Neuronal stem cell (in vitro differentiated cells): Measurements from ENCODE around the gene ZNF579.
A peak's percentile ranks its signal among the peaks of the same experiment; 100 is the strongest.

Source experiments
- DNase-seq: peaks from one replicate; pipeline ENCODE4 v3.0.0-alpha.2; 2013; ENCODE audit warnings: low spot score
- H2AFZ ChIP-seq: one replicate; pipeline ENCODE4 v1.6.1; 2013; ENCODE audit warnings: mild to moderate bottlenecking, low read length, inconsistent platforms
- H2AK5ac ChIP-seq: 2 replicates; pipeline ENCODE4 v1.6.1; 2013; ENCODE audit warnings: low read depth, mild to moderate bottlenecking, inconsistent platforms, low read length, moderate library complexity, mixed read lengths
- H2BK120ac ChIP-seq: 2 replicates; pipeline ENCODE4 v1.6.1; 2013; ENCODE audit warnings: low read depth, mild to moderate bottlenecking, inconsistent platforms, low read length, moderate library complexity, mixed read lengths
- H2BK12ac ChIP-seq: one replicate; pipeline ENCODE4 v1.6.1; 2013; ENCODE audit warnings: low read length, inconsistent platforms
- H2BK15ac ChIP-seq: 2 replicates; pipeline ENCODE4 v1.6.1; 2013; ENCODE audit warnings: mild to moderate bottlenecking, low read length, inconsistent platforms, mixed read lengths
- H2BK5ac ChIP-seq: one replicate; pipeline ENCODE4 v1.6.1; 2013; ENCODE audit warnings: inconsistent platforms, mild to moderate bottlenecking, low read length, moderate library complexity
- H3K14ac ChIP-seq: one replicate; pipeline ENCODE4 v1.6.1; 2013; ENCODE audit warnings: low read length, inconsistent platforms
- H3K18ac ChIP-seq: 2 replicates; pipeline ENCODE4 v1.6.1; 2013; ENCODE audit warnings: low read length, inconsistent platforms
- H3K23ac ChIP-seq: 2 replicates; pipeline ENCODE4 v1.6.1; 2013; ENCODE audit warnings: low read depth, mild to moderate bottlenecking, mixed read lengths, low read length, inconsistent platforms; ENCODE audit not compliant: poor library complexity
- H3K27ac ChIP-seq: replicated peaks from 3 replicates; pipeline ENCODE4 v1.5.1; 2013; ENCODE audit warnings: low read length, inconsistent platforms
- H3K27me3 ChIP-seq, 3 experiments: 2 replicates each; pipeline ENCODE4 v1.6.1; 2013; ENCODE audit warnings: low read length in 3 of 3, mild to moderate bottlenecking in 2 of 3, inconsistent platforms in 1 of 3, low read depth in 1 of 3, mixed read lengths in 1 of 3, moderate library complexity in 1 of 3; ENCODE audit not compliant: control insufficient read depth in 3 of 3, insufficient read depth in 3 of 3
- H3K36me3 ChIP-seq, 2 donors: replicated peaks in 1 of 2; 2 replicates each; pipeline ENCODE4 v1.6.1; 2013; ENCODE audit warnings: low read length in 2 of 2; ENCODE audit not compliant: control insufficient read depth in 2 of 2, insufficient read depth in 2 of 2
- H3K4ac ChIP-seq: 2 replicates; pipeline ENCODE4 v1.6.1; 2013; ENCODE audit warnings: inconsistent platforms, mild to moderate bottlenecking, low read length, moderate library complexity
- H3K4me1 ChIP-seq, 2 donors: 1 replicate in 1 of 2; 2 replicates in 1 of 2; pipeline ENCODE4 v1.6.1; 2013; ENCODE audit warnings: low read length in 2 of 2, low read depth in 1 of 2; ENCODE audit not compliant: control insufficient read depth in 2 of 2, insufficient read depth in 1 of 2
- H3K4me2 ChIP-seq: one replicate; pipeline ENCODE4 v1.6.1; 2013; ENCODE audit warnings: mild to moderate bottlenecking, low read length, inconsistent platforms; ENCODE audit not compliant: insufficient read depth, poor library complexity, severe bottlenecking
- H3K4me3 ChIP-seq, 2 donors: 2 replicates each; pipeline ENCODE4 v1.5.1; 2013; ENCODE audit warnings: low read length in 2 of 2, mild to moderate bottlenecking in 2 of 2, inconsistent platforms in 1 of 2, moderate library complexity in 1 of 2
- H3K79me1 ChIP-seq: one replicate; pipeline ENCODE4 v1.6.1; 2013; ENCODE audit warnings: low read depth, mild to moderate bottlenecking, inconsistent platforms, low read length, moderate library complexity
- H3K9ac ChIP-seq: one replicate; pipeline ENCODE4 v1.6.1; 2013; ENCODE audit warnings: mild to moderate bottlenecking, low read depth, low read length, inconsistent platforms; ENCODE audit not compliant: poor library complexity
- H3K9me3 ChIP-seq, 2 donors: replicated peaks in 1 of 2; 2 replicates each; pipeline versions ENCODE3 to v1.6.1; 2013; ENCODE audit warnings: low read length in 2 of 2, mild to moderate bottlenecking in 2 of 2, inconsistent platforms in 1 of 2, low read depth in 1 of 2, mixed read lengths in 1 of 2, moderate library complexity in 1 of 2; ENCODE audit not compliant: control insufficient read depth in 2 of 2, insufficient read depth in 1 of 2
- H4K8ac ChIP-seq: one replicate; pipeline ENCODE4 v1.6.1; 2013; ENCODE audit warnings: low read depth, mild to moderate bottlenecking, inconsistent platforms, low read length, moderate library complexity
- H4K91ac ChIP-seq: one replicate; pipeline ENCODE4 v1.6.1; 2013; ENCODE audit warnings: low read length, low read depth, mild to moderate bottlenecking, inconsistent platforms; ENCODE audit not compliant: poor library complexity
- WGBS, 2 donors: extraction: QIAGEN DNeasy Blood & Tissue Kit; methylation state at CpG; one replicate each; pipeline ENCODE4 v1.1.7; 2013; ENCODE audit warnings: missing lambda C conversion rate in 2 of 2, mixed read lengths in 1 of 2; ENCODE audit not compliant: insufficient read length in 2 of 2, insufficient replicate concordance in 1 of 2; ENCODE audit errors: extremely low coverage in 2 of 2; 5-methylcytosine and 5-hydroxymethylcytosine counted together

ZNF579 gene

DNA sequence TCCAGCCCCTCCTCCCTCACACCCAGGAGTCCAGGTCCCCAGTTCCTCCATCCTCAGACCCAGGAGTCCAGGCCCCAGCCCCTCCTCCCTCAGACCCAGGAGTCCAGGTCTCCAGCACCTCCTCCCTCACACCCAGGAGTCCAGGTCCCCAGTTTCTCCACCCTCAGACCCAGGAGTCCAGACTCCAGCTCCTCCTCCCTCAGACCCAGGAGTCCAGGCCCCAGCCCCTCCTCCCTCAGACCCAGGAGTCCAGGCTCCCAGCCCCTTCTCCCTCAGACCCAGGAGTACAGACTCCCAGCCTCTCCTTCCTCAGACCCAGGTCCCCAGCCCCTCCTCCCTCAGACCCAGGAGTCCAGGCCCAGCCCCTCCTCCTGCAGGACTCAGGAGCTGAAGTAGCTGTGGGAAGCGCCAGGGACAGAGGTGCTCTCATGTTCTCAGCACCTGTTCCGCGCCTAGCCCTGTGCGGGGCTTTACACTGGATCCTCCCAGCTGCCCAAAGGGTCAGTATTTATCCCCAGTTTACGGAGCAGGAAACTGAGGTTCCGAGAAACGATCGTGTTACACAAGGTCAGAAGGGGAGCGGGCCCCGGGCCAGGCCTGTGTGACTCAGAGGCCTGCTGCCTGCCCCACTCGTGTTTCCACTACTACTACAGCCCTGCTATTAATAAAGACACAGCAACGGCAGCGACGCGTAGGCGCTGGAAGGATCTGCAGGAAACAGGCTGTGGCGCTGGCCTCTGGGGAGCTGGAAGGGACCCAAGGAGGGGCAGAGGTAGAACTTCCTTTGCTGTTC is 33.6 kb downstream of the ZNF579 start:
- peak overlapping the region; percentile 95 for H2BK15ac ChIP-seq
- no peak overlapping the region for H4K91ac ChIP-seq
- H2BK120ac ChIP-seq: no peak overlapping the region
- H3K23ac ChIP-seq: no peak overlapping the region
- H2AK5ac ChIP-seq: peak overlapping the region; percentile 88
- H3K14ac ChIP-seq: no peak overlapping the region
- H3K9ac ChIP-seq: peak overlapping the region; percentile 36
- H3K36me3 ChIP-seq: no peaks in the 10 kb centered on the region
- no peak overlapping the region for H3K4me2 ChIP-seq
- no peak overlapping the region for H3K4me3 ChIP-seq
- DNase-seq: no peak
- peaks cover 2% of the 10 kb centered on the region for H3K79me1 ChIP-seq
- no peaks in the 10 kb centered on the region for H3K27me3 ChIP-seq
- no peaks in the 10 kb centered on the region for H3K9me3 ChIP-seq
- H3K4ac ChIP-seq: no peak overlapping the region
- no peak overlapping the region for H2BK12ac ChIP-seq
- H3K4me1 ChIP-seq: peaks cover 23 to 31% of the 10 kb centered on the region in 2 donors
- H2AFZ ChIP-seq: peak overlapping the region; percentile 87
- peak overlapping the region; percentile 78 for H3K27ac ChIP-seq
- WGBS, 2 donors: no CpG with 5 or more reads among the region's 17 CpGs
- H2BK5ac ChIP-seq: peak overlapping the region; percentile 98
- peak overlapping the region; percentile 95 for H3K18ac ChIP-seq
- H4K8ac ChIP-seq: no peak overlapping the region

DNA sequence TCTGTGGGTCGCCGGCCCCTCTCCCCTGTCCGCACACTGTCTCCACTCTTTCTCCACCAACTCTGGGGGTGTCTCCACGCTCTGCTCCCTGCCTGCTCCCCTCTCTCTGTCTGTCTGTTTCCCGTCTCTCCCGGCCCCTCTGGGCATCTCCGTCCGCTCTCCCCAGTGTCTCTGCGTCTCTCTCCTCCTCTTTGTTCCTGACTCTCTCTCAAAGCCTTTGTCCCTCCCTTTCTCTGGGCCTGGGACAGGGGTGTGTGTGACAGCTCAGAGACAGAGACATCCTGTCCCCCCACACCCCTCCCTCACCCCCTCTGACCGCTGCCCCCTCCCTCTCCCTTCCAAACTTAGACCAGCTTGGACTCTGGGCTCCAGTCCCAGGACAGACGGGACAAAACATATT is 34.6 kb downstream of the ZNF579 start:
- H3K4me3 ChIP-seq: no peak overlapping the region
- H3K4me1 ChIP-seq: peaks cover 23 to 31% of the 10 kb centered on the region in 2 donors
- peak overlapping the region; percentile 96 for H4K91ac ChIP-seq
- H3K4ac ChIP-seq: peak overlapping the region; percentile 47
- no peaks in the 10 kb centered on the region for H3K27me3 ChIP-seq
- peak overlapping the region; percentile 78 for H3K27ac ChIP-seq
- peak overlapping the region; percentile 97 for H2BK12ac ChIP-seq
- no CpG with 5 or more reads among the region's 11 CpGs for WGBS, 2 donors
- no peak for DNase-seq
- no peaks in the 10 kb centered on the region for H3K9me3 ChIP-seq
- H3K9ac ChIP-seq: peak overlapping the region; percentile 78
- H3K18ac ChIP-seq: peak overlapping the region; percentile 95
- H4K8ac ChIP-seq: peak overlapping the region; percentile 95
- H2BK120ac ChIP-seq: peak overlapping the region; percentile 93
- peak overlapping the region; percentile 87 for H2AFZ ChIP-seq
- H3K79me1 ChIP-seq: peaks cover 5% of the 10 kb centered on the region
- peak overlapping the region; percentile 41 for H3K4me2 ChIP-seq
- no peak overlapping the region for H3K23ac ChIP-seq
- H2AK5ac ChIP-seq: peak overlapping the region; percentile 88
- H3K14ac ChIP-seq: peak overlapping the region; percentile 84
- no peaks in the 10 kb centered on the region for H3K36me3 ChIP-seq
- peak overlapping the region; percentile 95 for H2BK15ac ChIP-seq
- H2BK5ac ChIP-seq: peak overlapping the region; percentile 98

DNA sequence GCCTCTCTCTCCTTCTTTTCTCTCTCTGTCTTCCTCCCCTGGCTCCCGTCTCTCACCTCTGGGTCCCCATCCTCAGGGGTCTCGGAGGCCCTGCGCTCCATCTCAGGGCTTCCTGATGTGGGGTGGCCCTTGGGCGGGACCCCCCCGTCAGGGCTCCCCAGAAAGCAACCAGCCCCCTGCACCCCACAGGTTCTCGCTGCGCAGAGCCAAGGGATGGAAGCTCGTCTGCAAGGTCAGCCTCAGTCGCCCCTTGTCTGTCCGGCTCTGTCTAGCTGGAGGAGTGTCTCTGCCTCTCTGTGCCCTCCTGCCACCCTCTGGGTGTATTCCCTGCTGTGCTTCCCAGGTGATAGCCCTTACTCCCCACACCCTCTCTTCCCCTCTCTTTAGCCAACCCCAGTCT is 35.2 kb downstream of the ZNF579 start, which contains the start of gene SBK3:
SBK3 (minus strand) TSS at position 101 of the 400 bp plus-strand sequence; CDS start at position 101, 0 bp downstream.
- Histone ChIP-seq H3K79me1 (peaks cover 5% of the 10 kb centered on the region), H3K9ac (peak within 1 kb of the TSS; percentile 78), H2AFZ (peak within 1 kb of the TSS; percentile 87), H3K4ac (peak within 1 kb of the TSS; percentile 91), H3K4me3 (no peak within 1 kb of the TSS), H3K27me3 (no peaks in the 10 kb centered on the region), H2BK120ac (peak within 1 kb of the TSS; percentile 93), H3K18ac (peak within 1 kb of the TSS; percentile 95), H4K8ac (peak within 1 kb of the TSS; percentile 95), H3K23ac (peak within 1 kb of the TSS; percentile 77), H3K4me2 (peak within 1 kb of the TSS; percentile 41), H3K14ac (peak within 1 kb of the TSS; percentile 84), H3K27ac (peak within 1 kb of the TSS; percentile 78), H3K36me3 (no peaks in the 10 kb centered on the region), H2BK12ac (peak within 1 kb of the TSS; percentile 97), H3K4me1 (peaks cover 23 to 31% of the 10 kb centered on the region in 2 donors), H2BK5ac (peak within 1 kb of the TSS; percentile 98), H2BK15ac (peak within 1 kb of the TSS; percentile 95), H2AK5ac (peak within 1 kb of the TSS; percentile 88), H3K9me3 (no peaks in the 10 kb centered on the region), H4K91ac (peak within 1 kb of the TSS; percentile 96)
- no peak for DNase-seq
- WGBS, 2 donors: no CpG with 5 or more reads among the region's 10 CpGs

DNA sequence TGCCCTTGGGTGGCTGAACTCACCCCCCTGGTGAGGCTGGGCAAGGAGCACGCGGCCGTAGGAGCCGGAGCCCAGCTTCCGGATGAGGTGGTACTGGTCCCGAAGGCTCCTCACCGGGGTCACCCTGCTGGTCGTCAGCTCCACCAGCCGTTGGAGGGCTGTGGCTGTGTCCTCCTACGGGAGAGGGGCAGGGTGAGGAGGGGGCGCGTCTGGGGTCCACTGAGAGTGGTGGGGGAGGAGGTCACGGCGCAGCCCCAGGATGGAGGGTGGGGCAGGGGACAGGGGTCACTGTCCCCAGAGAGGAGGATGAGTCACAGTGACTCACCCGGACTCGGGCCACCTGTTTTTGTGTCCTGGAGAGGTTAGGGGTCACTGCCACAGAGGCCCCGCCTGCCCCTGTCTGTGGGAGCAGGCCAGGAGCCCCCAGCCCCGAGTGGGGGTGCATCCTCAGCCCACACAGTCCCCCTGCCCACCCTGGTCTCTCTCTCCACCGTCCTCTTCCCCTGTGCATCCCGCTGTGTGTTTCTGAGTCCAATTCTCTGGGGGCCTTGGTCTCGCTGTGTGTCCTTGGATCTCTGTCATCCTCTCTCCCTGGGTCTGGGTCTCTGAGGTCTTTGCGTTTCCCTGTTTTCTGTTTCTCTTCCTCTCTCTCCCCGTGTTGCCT is 35.7 kb downstream of the ZNF579 start:
- H3K9ac ChIP-seq: no peak overlapping the region
- H3K4me2 ChIP-seq: no peak overlapping the region
- peaks cover 0 to 1% of the 10 kb centered on the region in 2 donors for H3K9me3 ChIP-seq
- no peaks in the 10 kb centered on the region for H3K27me3 ChIP-seq
- peak overlapping the region; percentile 59 for H2BK12ac ChIP-seq
- no peak overlapping the region for H3K4me3 ChIP-seq
- H3K23ac ChIP-seq: peak overlapping the region; percentile 77
- peak overlapping the region; percentile 96 for H4K91ac ChIP-seq
- peak overlapping the region; percentile 5 for H3K14ac ChIP-seq
- H3K79me1 ChIP-seq: peaks cover 5% of the 10 kb centered on the region
- H2BK5ac ChIP-seq: peak overlapping the region; percentile 21
- no peaks in the 10 kb centered on the region for H3K36me3 ChIP-seq
- peak overlapping the region; percentile 74 for H2AK5ac ChIP-seq
- peak overlapping the region; percentile 87 for H2AFZ ChIP-seq
- peak overlapping the region; percentile 90 for H2BK15ac ChIP-seq
- DNase-seq: no peak
- H3K27ac ChIP-seq: no peak overlapping the region
- peak overlapping the region; percentile 93 for H2BK120ac ChIP-seq
- H3K4me1 ChIP-seq: peaks cover 23 to 28% of the 10 kb centered on the region in 2 donors
- H3K18ac ChIP-seq: peak overlapping the region; percentile 86
- H4K8ac ChIP-seq: no peak overlapping the region
- WGBS, 2 donors: no CpG with 5 or more reads among the region's 23 CpGs
- H3K4ac ChIP-seq: no peak overlapping the region
